Loucy (cell line): ENCODE measurements around the gene FOXP3.
A peak's percentile ranks its signal among the peaks of the same experiment; 100 is the strongest.

Source experiments
- EZH2phosphoT487 ChIP-seq: fragments of 200-600 bp; IDR thresholded peaks from 2 replicates; pipeline ENCODE4 v1.6.1; 2018; ENCODE audit warnings: antibody characterized with exemption, mild to moderate bottlenecking, moderate library complexity, borderline replicate concordance
- TF ChIP-seq, protein P1 (sequence below): fragments of 200-600 bp; sonication (generic); conservative IDR thresholded peaks from 2 replicates; pipeline ENCODE4 v1.5.1; 2014; ENCODE audit warnings: mild to moderate bottlenecking, antibody characterized with exemption, low read length

DNA sequence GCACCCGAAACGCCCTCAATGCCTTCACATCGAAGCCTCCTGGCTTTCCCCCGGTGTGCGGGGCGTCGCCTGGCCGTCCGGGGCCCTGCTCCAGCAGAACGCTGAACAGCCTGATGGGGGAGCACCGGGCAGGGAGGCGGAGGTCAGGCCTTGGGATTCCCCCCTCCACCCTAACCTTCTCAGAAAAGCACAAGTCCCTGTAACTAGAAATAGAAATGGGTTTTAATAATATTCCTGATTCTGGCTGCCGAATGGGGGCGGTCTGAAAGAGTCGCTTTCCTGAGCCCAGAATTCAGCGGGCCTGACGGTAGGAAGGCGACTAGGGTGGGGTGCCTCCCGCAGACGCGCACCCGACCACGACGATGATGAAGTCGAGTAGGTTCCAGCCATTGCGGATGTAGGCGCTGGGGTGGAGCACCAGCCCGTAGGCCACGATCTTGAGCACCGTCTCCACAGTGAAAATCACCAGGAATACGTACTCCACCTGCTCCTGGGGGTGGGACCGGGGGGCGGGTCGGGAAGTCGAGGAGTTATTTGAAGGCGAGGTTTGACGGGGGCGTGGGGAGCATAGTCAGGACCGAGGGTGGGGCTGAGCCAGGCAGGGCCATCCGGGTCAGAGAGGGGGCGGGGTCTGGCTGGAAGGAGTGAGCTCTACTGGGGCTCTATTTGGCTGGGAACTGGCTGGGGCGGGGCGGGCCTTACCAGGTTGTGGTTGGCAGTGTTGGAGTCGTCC lies 33.8 kb downstream of the FOXP3 start:
- TF ChIP-seq, protein P1, sequence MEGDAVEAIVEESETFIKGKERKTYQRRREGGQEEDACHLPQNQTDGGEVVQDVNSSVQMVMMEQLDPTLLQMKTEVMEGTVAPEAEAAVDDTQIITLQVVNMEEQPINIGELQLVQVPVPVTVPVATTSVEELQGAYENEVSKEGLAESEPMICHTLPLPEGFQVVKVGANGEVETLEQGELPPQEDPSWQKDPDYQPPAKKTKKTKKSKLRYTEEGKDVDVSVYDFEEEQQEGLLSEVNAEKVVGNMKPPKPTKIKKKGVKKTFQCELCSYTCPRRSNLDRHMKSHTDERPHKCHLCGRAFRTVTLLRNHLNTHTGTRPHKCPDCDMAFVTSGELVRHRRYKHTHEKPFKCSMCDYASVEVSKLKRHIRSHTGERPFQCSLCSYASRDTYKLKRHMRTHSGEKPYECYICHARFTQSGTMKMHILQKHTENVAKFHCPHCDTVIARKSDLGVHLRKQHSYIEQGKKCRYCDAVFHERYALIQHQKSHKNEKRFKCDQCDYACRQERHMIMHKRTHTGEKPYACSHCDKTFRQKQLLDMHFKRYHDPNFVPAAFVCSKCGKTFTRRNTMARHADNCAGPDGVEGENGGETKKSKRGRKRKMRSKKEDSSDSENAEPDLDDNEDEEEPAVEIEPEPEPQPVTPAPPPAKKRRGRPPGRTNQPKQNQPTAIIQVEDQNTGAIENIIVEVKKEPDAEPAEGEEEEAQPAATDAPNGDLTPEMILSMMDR = peak; percentile 33
- no peak for TF ChIP-seq EZH2phosphoT487
